ENCODE measurements around the gene VOPP1.

Gene VOPP1

GRCh38 chr7:55429835-55430499, 142.3 kb downstream of the VOPP1 start:
- FAIRE-seq = no peak

- no peak for FAIRE-seq
Measured at GRCh38 chr7:55427800-55428199, 144.5 kb downstream of the VOPP1 start.

- FAIRE-seq = no peak
Measured at GRCh38 chr7:55427342-55427741, 145.0 kb downstream of the VOPP1 start.

- FAIRE-seq = no peak
Measured at GRCh38 chr7:55426676-55427075, 145.6 kb downstream of the VOPP1 start.

GRCh38 chr7:55425141-55425752, 147.1 kb downstream of the VOPP1 start:
- FAIRE-seq = no peak

- FAIRE-seq = no peak
Measured at GRCh38 chr7:55423891-55424290, 148.4 kb downstream of the VOPP1 start.

GRCh38 chr7:55423277-55423711, 149.0 kb downstream of the VOPP1 start:
- no peak for FAIRE-seq

Data from endometrium (tissue), 2 donors.